ENCODE results near the gene CCIN. TPM values are rescaled to one million over a fixed set of nuclear protein-coding genes. Genes with fewer than 3 reads are reported as not detected.

The CCIN gene
- polyA plus RNA-seq, 2 of the 4 experiments (the other 2 are of a cell fraction), result not detected

- Histone ChIP-seq H3K4me1 (peaks cover 28% of the 10 kb centered on the region), H3K4me3 (peak overlapping the region; percentile 87), H3K27ac (peak overlapping the region; percentile 89 to 96; a peak in 4 of 6 replicates), H3K9me3 (no peaks in the 10 kb centered on the region), H3K4me2 (peak overlapping the region; percentile 97)
- ATAC-seq (no peak), FAIRE-seq (no peak), DNase-seq (ENCODE audit: low read depth in 1 of 2, low spot score in 1 of 2) (no peak)
- CTCF ChIA-PET, result interaction anchor here (0.9 to 6.6 kb wide), 6 partner anchors 12 to 237 kb away, joined by 3 to 61 read pairs (median 6); no protein-coding TSS in a partner anchor
- whole genome bisulfite sequencing (ENCODE audit: missing lambda C conversion rate), result 90% methylated on average over 4 of the region's 4 CpGs
- POLR2A ChIA-PET, result interaction anchor here (1.4 to 2.0 kb wide), 2 partner anchors 43 to 137 kb away, joined by 4 to 14 read pairs; no protein-coding TSS in a partner anchor
- TF ChIP-seq USF2 (IDR thresholded peaks at IDR 0.05) (no peak), JUNB (IDR thresholded peaks at IDR 0.05) (no peak), MAFK (IDR thresholded peaks at IDR 0.05; ENCODE audit: partially characterized antibody) (no peak), HOXA7 (CRISPR knock-in tag; IDR thresholded peaks at IDR 0.05) (no peak), JUN (IDR thresholded peaks at IDR 0.05) (no peak), RNF2 (IDR thresholded peaks at IDR 0.05; ENCODE audit: borderline replicate concordance, low read depth) (no peak), ATOH8 (CRISPR knock-in tag; IDR thresholded peaks at IDR 0.05; ENCODE audit: low read depth) (no peak), FOSB (CRISPR knock-in tag; IDR thresholded peaks at IDR 0.05) (no peak), ZFP36 (IDR thresholded peaks at IDR 0.05; ENCODE audit: borderline replicate concordance, partially characterized antibody) (no peak), POLR2A (IDR thresholded peaks at IDR 0.05; ENCODE audit: low read length) (no peak), REST (IDR thresholded peaks at IDR 0.05) (no peak)
- TF ChIP-seq, protein P1, sequence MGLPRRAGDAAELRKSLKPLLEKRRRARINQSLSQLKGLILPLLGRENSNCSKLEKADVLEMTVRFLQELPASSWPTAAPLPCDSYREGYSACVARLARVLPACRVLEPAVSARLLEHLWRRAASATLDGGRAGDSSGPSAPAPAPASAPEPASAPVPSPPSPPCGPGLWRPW (IDR thresholded peaks at IDR 0.05), result no peak
Observed at GRCh38 chr9:36192196-36192595, 23.0 kb downstream of the CCIN start.

DNA sequence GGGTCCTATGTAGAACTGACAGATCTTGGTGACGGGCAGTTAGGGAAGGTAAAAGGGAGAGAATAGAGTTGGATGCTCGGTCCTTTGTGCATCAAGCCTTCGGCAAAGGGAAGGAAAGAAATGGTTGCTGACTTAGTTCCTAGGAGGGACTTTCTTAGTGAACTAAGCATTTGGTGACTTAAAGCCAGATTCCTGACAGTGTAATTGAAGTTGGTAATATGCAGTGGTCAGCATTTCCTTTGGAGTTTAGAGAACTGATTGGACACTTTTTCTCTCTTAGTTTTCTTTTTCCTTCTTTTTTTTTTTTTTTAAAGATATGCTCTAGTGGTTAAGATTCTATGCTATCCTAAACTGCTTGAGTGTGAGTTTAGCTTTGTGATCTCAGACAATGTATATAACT is 23.8 kb downstream of the CCIN start:
- H3K4me1 ChIP-seq, result peaks cover 28% of the 10 kb centered on the region
- TF ChIP-seq GATA3 (IDR thresholded peaks at IDR 0.05; ENCODE audit: borderline replicate concordance), result no peak
- peak; percentile 91 for TF ChIP-seq MAFK (IDR thresholded peaks at IDR 0.05; ENCODE audit: partially characterized antibody)
- POLR2A ChIA-PET, result no interaction called here
- peak overlapping the region; percentile 87; the same call in 1 of the 3 replicates for H3K4me3 ChIP-seq
- 86% methylated on average over 3 of the region's 3 CpGs for WGBS (ENCODE audit: missing lambda C conversion rate)
- DNase-seq (ENCODE audit: low read depth in 1 of 2, low spot score in 1 of 2) (no peak), ATAC-seq (no peak), FAIRE-seq (no peak)
- H3K4me2 ChIP-seq, result peak overlapping the region; percentile 97
- H3K9me3 ChIP-seq, result no peaks in the 10 kb centered on the region
- CTCF ChIA-PET, result interaction anchor here (1.1 to 6.6 kb wide), 4 partner anchors 10 to 403 kb away, joined by 5 to 61 read pairs (median 10); no protein-coding TSS in a partner anchor
- H3K27ac ChIP-seq, result 0 out of 6 replicates have a peak overlapping the region, but pooled peaks of 1 of the 2 experiments have one; percentile 1

DNA sequence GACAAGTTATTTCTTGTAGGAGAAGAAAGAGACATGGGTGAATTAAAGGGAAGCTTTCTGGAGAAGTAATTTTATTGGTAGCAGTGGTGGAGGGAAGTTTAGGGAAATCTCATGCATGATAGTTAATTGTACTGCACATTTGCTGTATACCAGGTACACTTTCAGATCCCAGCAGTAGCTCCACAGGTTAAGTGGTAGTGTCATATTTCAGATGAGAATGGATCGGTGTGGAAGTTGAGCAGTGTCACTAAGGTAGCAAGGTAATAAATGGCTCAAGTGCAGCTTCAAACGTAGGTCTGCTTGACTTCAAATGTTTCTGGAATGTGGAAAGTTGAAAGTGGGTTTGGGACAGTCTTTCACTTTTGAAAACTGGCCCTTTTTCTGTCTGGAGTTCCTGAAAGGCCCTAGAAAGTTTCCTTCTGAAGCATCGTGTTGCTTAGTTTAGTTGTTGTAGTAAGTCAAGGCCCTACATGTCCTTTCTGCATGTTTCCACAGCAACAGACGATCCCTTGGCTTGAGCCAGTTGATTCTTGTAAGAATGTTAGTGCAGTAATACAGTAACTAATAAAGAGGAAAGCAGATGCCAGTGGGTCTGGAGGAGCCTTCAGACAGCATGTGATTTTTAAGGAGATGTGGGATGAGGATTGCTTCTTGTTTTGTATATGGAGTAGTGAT is 25.3 kb downstream of the CCIN start:
- WGBS (ENCODE audit: missing lambda C conversion rate), result 77% methylated on average over 4 of the region's 4 CpGs
- Histone ChIP-seq H3K27ac (no peak overlapping the region), H3K4me2 (0 out of 3 replicates have a peak overlapping the region, but pooled peaks have one; percentile 20)

More for the DNA sequence above, 25.3 kb downstream of the CCIN start:
- CTCF ChIA-PET, result interaction anchor here (1.0 to 6.6 kb wide), 5 partner anchors 9 to 404 kb away, joined by 3 to 61 read pairs (median 6); no protein-coding TSS in a partner anchor
- POLR2A ChIA-PET, result no interaction called here
- TF ChIP-seq HEYL (CRISPR knock-in tag; IDR thresholded peaks at IDR 0.05), result no peak
- no peak for TF ChIP-seq KDM5A (IDR thresholded peaks at IDR 0.05)
- TF ChIP-seq BHLHE40 (IDR thresholded peaks at IDR 0.05; ENCODE audit: low read depth, low read length), result no peak
- TF ChIP-seq ZFP36 (IDR thresholded peaks at IDR 0.05; ENCODE audit: borderline replicate concordance, partially characterized antibody), result no peak
- no peak for TF ChIP-seq RFX5 (IDR thresholded peaks at IDR 0.05)
- no peak for TF ChIP-seq POLR2AphosphoS2 (conservative IDR thresholded peaks at IDR 0.05; ENCODE audit: low read length)
- TF ChIP-seq HOXA7 (CRISPR knock-in tag; IDR thresholded peaks at IDR 0.05), result no peak
- TF ChIP-seq USF2 (IDR thresholded peaks at IDR 0.05), result no peak
- TF ChIP-seq, protein P2, sequence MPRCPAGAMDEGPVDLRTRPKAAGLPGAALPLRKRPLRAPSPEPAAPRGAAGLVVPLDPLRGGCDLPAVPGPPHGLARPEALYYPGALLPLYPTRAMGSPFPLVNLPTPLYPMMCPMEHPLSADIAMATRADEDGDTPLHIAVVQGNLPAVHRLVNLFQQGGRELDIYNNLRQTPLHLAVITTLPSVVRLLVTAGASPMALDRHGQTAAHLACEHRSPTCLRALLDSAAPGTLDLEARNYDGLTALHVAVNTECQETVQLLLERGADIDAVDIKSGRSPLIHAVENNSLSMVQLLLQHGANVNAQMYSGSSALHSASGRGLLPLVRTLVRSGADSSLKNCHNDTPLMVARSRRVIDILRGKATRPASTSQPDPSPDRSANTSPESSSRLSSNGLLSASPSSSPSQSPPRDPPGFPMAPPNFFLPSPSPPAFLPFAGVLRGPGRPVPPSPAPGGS (IDR thresholded peaks at IDR 0.05), result no peak
- TF ChIP-seq SMC3 (IDR thresholded peaks at IDR 0.05), result no peak
- no peak for TF ChIP-seq EHMT2 (IDR thresholded peaks at IDR 0.05; ENCODE audit: low read depth)
- TF ChIP-seq TFCP2L1 (CRISPR knock-in tag; IDR thresholded peaks at IDR 0.05), result no peak
- TF ChIP-seq CBX2 (IDR thresholded peaks at IDR 0.05; ENCODE audit: borderline replicate concordance, low read depth), result no peak
- H3K4me3 ChIP-seq, result no peak overlapping the region
- no peaks in the 10 kb centered on the region for H3K9me3 ChIP-seq
- no peak for DNase-seq (ENCODE audit: low read depth in 1 of 2, low spot score in 1 of 2)
- peaks cover 27% of the 10 kb centered on the region for H3K4me1 ChIP-seq
- FAIRE-seq, result no peak
- no peak for ATAC-seq
